T1000 (cell line): ENCODE measurements around the gene CTBP2.
A peak's percentile ranks its signal among the peaks of the same experiment; 100 is the strongest.
"Not testable (repeated sequence)": the region's sequence is repeated elsewhere in the genome, so short reads cannot be mapped to it uniquely, and the experiment has no call there.

ENCODE experiments used
- DNase-seq: peaks from one replicate; lab custom pipeline; 2025; ENCODE audit warnings: mixed read lengths; lab: John Stamatoyannopoulos, UW

Gene CTBP2

GRCh38 chr10:125186431-125187170 lies 26.2 kb upstream of the CTBP2 start:
- no peak for DNase-seq

GRCh38 chr10:125179107-125179506 lies 18.7 kb upstream of the CTBP2 start:
- DNase-seq, result not testable (repeated sequence)

DNA sequence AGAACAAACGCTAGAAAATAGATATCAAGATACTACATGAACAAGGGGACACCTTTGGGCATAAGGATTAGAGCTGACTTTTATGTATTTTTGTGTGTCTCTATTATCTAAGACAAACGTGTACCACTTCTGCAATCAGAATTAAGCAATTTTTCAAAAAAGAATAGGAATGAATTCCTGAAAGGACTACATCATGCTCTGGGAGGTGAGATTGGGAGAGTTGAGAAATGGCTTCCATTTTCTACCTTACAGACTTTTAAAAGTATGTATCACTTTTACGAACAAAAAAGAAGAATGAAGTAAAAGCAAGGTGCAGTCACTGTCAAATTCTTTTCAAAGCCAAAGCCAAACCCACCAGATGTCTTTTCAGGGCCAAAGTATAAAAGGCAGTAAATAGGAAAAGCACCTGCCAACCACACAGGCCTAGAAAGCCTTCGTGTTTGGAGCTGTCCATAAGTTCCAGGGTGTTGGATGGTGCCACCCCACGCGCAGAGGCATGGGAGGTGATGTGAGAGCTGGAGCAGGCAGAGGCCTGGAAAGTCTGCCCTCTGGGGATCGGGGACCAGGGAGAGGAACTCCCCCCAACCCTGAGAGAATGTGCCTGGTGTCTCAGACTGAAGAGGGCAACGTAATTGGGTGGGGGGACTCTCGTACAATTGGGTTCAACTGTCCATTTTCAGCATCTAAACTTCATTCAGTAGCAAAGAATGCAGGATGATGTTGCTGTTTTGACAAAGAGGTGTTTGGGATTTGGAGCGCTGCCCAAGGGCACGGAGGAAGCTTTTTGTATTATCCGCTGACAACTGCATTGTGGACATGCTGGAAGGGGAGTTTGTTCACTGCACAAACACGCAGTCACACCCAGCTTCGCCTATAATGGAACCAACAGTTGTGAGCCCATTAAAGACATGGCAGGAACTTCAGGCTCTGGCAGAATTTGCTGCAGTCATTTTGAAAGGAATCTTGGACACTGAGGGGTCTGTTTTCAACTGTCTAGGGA lies 17.6 kb upstream of the CTBP2 start:
- DNase-seq, result no peak

- no peak for DNase-seq
These were observed 15.4 kb upstream of the CTBP2 start for GRCh38 chr10:125175807-125176206.

DNA sequence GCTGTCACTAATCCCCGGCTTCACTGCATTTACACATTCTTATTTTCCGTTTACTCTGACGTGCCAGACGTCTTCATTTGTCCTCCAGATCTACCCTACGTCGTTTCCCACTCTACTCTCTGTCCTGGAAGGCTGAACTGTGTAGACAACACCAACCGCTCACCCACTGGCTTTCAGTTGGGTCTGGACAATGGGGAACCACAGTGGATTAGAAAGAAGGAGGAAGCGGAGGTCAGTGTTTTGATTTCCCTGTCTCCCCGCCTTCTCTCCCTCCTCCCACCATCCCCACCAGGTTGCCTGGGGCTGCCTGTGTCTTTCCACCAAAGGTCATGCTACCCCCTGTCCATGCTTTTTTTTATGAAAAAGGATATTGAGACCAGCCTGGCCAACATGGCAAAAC lies 14.0 kb upstream of the CTBP2 start:
- DNase-seq, result no peak

DNA sequence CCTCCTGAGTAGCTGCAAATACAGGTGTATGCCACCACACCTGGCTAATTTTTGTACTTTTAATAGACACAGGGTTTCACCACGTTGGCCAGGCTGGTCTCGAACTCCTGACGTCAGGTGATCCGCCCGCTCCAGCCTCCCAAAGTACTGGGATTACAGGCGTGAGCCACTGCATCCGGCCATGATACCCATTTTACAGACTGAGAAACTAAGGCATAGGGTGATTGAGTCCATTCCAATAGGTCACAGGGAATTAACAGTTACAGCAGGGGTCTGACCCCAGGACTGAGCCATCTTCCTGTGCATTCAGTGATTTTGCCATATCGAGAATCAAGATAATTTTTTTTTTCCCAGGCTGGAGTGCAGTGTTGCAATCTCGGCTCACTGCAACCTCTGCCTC lies 12.3 kb upstream of the CTBP2 start:
- DNase-seq, result no peak

DNA sequence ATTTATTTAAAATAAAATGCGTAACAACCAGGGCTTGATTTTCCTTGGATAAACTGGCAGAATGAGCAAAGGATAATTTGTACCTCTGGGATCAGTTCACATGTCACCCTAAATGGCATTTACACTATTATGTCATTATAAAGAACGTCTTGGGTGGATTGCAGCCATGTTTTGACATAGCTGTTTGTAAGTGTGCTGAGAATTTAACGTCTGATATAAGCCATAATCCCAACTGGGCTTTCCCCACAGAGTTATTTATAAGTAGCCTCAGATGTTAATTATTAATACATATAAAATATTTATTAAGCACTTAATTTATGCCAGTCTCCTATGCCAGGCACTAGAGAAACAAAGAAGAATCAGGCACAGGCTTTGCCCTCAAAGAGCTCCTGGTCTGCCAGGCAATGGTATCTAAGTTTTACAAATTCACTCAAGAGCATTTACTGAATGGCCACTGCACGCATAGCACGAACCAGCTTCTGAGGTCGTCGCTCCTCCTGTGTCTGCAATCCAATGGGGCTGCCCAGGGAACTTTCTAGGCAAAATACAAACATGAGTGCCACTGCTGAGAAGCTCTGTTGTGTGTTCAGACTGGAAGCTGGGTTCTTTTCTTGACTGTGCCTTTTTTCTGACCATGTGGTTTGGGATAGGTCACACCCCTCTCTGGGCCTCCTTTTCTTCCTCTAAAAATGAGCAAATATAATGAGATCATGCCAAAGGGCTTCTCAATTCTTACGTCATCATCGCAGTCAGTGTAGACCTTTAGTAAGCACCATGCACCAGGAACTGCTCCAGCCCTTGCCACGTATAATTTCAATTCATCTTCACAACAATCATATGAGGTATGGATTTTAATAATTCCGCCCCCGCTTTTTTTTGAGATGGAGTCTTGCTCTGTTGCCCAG lies 11.3 kb upstream of the CTBP2 start:
- no peak for DNase-seq

GRCh38 chr10:125169915-125170314 lies 9.6 kb upstream of the CTBP2 start:
- no peak for DNase-seq

DNA sequence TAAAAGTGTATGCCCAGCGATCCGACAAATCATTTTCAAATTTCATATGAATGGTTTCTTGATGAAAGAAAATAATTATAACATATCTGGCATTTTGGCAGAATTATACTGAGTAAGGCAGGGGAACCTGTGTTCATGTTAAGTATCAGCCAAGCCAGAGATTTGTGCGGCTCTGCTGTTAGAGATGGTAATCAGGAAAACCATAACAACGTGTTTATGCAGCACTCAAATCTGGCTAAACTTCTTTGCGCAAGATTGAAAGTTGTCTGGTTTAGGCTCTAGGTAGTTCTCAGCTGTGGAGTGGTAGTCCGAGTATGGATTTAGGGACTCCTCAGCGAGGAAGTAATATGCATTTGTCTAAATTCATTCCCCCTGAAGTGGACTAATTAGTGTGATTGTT lies 8.9 kb upstream of the CTBP2 start:
- no peak for DNase-seq

- no peak for DNase-seq
These were observed 6.3 kb upstream of the CTBP2 start for GRCh38 chr10:125166658-125167057.

GRCh38 chr10:125165584-125166573 lies 5.5 kb upstream of the CTBP2 start:
- DNase-seq, result no peak

GRCh38 chr10:125164421-125164820 lies 4.1 kb upstream of the CTBP2 start:
- DNase-seq, result no peak

- DNase-seq, result no peak
These were observed 3.4 kb upstream of the CTBP2 start for GRCh38 chr10:125163803-125164202.

DNA sequence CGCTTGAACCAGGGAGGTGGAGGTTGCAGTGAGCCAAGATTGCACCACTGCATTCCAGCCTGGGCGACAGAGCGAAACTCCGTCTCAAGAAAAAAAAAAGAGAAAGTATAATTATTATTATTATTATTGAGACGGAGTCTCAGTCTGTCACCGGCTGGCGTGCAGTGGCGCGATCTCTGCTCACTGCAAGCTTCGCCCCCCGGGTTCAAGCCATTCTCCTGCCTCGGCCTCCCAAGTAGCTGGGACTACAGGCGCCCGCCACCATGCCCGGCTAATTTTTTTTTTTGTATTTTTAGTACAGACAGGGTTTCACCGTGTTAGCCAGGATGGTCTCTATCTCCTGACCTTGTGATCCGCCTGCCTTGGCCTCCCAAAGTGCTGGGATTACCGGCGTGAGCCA lies 2.9 kb upstream of the CTBP2 start:
- DNase-seq, result not testable (repeated sequence)

DNA sequence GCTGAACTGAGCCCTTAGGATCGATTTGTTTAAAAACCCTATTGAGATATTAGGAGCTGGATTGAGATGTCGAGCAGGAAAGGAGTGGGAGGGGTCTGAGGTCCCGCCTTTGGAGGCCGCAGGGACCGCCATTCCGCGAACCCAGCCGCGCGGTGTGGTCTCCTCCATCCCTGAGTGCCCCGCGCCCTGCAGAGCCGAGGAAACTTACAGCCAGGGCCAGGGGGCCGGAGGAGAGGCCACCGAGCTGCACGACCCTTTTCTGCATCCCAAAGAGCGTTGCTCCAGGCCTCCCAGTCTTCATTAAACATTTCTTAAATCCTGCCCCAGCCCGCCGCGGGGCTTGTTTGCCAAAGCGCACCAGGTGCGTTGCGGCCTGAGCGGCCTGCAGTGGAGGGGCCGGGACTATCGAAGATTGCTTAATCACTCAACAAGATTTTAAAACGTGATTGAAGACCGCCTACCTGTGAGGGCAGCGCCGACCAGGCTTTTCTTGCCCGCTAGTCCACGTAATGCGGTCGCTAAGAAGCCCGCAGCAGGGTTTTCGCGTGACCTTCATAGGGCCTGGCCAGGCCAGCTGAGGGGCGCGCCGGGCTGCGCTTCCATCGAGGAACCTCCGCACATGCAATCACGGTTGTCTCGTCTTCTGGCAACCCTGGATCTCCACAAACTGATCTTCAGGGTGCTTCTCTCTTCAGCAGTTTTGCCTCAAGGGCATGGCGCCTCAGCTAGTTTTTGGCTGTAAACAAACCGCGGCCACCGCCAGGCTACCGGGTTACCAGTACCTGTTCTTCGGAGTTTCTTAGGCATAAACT lies 2.0 kb upstream of the CTBP2 start:
- no peak for DNase-seq

DNA sequence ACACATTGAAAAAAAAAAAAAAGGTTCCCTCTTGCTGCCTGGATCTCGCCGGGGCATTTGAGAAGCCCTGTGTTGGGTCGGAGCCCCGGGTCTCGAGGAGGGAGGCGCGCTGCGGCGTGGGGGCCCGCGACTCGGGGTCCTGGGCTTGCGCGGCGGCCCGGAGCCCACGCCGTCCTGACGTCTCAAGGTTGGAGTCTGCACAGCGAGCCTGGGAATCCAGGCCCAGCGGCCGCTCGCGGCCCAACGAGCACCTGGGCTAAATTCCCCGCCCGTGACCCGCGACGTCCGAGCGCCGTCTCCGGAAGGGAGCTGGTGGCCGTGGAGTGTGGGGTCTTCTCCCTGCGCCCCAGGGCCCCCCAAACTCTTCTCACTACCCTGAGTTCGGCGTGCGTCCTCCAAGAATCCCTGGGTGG lies 1.4 kb upstream of the CTBP2 start:
- DNase-seq, result no peak

GRCh38 chr10:125160856-125161706 lies 718 bp upstream of the CTBP2 start:
- peak; percentile 78 for DNase-seq

GRCh38 chr10:125159486-125159931 lies 854 bp downstream of the CTBP2 start:
- no peak for DNase-seq
